GM18502 (cell line): ENCODE measurements around the gene C11orf42.

Experiments
- ATAC-seq: cut with Tn5 transposase; IDR thresholded peaks from one replicate; pipeline ENCODE4 v1.9.1; 2021; ENCODE audit warnings: mild to moderate bottlenecking; ENCODE audit not compliant: unreplicated experiment, poor library complexity

C11orf42 gene, protein sequence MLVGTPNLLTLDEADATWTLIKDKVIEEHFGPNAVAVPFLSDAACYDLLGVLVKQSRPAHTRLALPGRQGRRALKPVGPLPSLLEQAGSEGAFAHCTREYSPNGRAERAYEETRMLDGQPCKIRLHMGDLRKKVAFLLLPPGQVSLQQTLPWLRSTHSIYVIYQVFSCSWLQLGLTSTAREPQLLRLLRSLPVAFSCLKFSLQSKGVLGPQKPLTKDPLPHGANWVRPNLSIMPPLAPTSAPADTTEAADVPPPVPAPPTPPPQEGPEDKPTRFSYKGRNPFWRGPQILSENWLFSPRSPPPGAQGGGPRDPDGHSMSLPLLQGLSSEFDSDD

DNA sequence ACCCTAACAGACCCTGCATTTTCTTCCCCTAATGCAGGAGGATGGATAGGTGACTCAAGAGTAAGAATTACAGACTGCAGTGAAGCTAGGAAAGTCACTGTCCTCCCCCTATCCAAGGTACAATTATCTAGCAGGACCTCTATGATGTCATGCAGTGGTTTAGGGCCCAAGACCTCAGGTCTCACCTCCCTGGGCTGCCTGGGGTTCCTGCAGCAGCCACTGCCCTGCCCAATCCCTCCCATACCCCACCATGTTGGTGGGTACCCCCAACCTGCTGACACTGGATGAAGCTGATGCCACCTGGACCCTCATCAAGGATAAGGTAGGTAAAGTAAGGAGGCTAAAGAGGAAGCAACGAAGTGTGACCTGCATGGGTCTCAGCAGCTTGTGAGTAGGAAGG lies at the start of gene C11orf42:
C11orf42 (plus strand) TSS at position 192 of the 400 bp plus-strand sequence; CDS start at position 251, 59 bp downstream.
- ATAC-seq = no peak

DNA sequence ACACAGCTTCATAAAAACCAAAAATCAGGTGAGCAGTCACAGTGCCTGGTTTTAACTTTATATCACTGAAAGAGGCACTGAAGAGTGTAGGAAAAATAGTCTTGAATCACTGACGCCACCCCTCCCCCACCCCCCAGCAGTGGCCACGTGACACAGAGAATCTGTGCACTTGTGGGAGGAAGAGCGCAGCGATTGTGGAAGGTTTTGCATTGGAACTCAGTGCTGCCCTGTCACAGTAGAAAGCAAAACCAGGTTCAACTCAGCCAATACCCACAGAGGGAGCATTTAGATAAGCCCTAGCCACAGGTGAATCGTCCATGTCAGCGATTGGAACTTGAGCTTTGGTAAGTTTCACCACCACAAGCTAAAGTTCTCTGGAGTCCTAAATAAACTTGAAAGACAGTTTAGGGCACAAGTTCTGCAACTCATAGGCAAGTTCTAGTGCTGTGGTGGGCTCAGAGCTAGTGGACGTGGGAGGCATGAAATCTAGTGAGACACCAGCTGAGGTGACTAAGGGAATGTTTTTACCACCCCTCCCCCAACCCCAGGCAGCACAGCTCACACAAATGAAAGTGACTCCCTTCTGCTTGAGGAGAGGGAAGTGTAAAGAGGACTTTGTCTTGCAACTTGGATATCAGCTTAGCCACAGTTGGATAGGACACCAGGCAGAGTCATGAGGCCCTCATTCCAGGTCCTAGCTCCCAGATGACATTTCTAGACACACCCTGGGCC lies 48.6 kb upstream of the C11orf42 start:
- ATAC-seq = no peak

DNA sequence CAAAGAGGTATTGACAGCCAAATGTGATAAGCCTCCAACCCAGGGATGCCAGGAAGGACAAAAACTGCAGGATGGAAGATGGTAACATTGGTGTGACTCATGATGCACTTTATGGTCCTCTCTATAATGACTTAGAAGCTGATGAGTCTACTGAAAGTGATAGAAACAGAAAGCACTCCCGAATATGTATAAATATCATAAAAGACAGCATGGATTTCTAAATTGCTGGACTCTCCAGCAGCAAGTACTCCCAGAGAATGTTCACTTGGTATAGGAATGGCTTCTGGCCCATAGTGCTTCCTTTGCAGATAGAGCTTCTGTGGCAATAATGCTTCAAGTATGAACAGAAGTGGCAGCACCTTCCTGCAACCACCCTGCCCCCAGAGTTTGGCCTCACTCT lies 35.1 kb upstream of the C11orf42 start, which contains the start of gene OR52B2:
OR52B2 (minus strand) TSS at position 101 of the 400 bp plus-strand sequence; CDS start at position 101, 0 bp downstream.
- no peak for ATAC-seq

DNA sequence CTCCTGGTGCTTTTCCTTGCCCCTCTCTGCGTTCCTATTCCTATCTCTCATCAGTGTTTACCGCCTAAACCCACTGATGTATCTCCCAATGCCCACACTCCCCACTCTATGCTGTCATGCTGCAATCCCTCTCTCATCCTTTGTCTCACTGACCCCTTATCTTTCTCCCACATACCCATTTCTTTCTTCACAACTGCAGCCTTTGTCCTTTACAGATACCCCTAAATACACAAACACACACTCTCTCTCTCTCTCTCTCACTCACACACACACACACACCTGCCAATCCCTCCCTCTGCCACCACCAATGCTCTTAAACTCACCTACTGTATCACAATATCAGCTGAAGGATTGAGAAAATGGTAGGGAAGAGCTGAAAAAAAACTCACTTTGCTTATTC lies 29.9 kb upstream of the C11orf42 start:
- no peak for ATAC-seq

DNA sequence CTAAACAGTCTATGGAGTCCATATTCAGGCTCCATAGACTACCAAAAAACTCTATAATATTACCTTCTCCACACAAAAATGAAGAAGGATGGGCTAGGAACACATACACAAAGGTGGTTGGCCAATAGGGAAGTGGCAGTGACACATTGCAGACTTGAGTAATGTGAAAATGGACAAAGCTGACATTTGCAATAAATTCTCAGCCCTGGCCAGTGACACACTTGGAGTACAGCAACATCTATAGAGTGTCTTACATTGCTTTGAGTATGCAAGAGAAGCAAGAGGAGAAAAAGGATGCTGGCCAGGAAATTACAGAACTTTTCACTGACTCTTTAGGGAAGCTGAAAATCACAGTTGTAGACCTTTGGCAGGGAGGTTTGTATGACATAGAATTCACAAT lies 13.6 kb upstream of the C11orf42 start:
- ATAC-seq = no peak

DNA sequence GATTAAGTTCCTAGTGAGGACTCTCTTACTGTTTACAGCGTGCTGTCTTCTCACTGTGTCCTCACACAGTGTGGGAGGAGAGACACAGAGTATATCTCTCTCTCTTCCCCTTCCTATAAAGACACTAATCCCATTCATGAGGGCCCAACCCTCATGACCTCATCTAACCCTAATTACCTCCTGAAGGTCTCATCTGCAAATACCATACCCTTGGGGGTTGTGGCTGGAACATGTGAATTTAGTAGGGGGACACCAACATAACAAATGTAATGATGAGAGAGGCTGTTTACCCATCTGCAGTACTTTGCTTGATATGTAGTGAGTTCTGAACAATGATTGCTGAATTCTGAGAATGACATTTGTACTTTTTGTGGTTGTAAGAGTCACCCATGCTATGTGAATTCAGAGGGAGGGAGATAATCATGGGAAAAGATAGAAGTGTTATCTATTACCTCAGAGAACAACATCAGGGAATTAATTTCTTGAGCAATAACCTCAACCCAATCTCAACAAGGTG lies 11.2 kb upstream of the C11orf42 start:
- no peak for ATAC-seq

DNA sequence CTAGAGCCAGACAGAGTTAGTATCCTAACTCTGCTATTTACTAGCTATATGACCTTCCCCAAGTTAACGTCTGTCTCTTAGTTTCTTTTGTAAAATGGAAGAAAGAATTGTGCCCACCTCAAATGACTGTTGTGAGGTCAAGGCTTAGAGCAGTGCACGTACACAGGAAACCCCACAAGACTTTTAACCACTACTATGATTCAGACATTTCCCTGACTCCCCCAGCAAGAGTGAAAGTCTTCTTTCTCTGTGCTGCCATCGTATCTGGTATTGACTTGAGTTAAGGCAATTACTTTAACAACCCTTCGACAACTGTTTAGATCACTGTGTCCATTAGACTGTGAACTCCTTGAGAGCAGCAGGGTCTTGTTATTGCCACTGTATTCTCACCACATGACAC lies 9.0 kb upstream of the C11orf42 start:
- peak; percentile 43 for ATAC-seq

DNA sequence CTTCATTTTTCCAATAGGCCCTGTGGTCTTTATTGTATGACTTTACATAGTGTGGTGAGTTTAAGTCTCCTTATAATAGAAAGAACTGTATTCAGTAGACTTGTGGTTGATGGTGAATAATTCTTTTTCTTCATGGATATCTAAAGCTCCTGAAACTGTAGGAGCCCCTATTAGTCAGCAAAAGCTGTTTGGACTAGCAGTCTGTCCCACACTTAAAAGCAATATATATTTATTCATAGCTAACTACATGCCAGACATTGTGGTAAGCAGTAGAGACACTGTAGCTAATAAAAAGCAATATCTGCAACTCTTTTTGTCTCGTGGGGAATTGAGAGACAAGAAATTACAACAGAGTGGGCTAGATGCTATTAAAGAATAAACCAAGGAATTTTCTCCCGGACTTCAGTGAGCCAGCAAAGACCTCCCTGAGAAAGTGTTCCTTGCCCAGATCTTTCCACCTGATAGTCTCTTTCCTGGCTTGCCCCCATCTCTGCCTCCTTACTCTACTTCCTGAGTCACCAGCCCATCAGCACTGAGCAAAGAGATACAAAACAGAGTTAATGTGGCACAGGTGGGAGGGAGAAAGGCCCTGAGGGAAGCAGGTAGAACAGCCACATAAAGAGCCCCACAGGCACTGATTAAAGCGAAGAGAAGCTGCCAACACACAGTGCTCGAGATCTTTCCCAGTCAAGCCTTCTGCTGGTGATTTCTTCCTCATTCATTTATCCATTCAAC lies 7.7 kb upstream of the C11orf42 start:
- ATAC-seq = no peak

DNA sequence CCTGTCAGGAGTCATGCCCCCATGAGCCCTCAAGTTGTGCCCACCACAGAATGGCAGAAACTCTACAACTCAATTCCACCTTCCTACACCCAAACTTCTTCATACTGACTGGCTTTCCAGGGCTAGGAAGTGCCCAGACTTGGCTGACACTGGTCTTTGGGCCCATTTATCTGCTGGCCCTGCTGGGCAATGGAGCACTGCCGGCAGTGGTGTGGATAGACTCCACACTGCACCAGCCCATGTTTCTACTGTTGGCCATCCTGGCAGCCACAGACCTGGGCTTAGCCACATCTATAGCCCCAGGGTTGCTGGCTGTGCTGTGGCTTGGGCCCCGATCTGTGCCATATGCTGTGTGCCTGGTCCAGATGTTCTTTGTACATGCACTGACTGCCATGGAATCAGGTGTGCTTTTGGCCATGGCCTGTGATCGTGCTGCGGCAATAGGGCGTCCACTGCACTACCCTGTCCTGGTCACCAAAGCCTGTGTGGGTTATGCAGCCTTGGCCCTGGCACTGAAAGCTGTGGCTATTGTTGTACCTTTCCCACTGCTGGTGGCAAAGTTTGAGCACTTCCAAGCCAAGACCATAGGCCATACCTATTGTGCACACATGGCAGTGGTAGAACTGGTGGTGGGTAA lies 6.1 kb upstream of the C11orf42 start, which contains the start of gene OR52W1:
OR52W1 (plus strand) TSS at position 51 of the 637 bp plus-strand sequence; CDS start at position 51, 0 bp downstream.
- no peak for ATAC-seq

DNA sequence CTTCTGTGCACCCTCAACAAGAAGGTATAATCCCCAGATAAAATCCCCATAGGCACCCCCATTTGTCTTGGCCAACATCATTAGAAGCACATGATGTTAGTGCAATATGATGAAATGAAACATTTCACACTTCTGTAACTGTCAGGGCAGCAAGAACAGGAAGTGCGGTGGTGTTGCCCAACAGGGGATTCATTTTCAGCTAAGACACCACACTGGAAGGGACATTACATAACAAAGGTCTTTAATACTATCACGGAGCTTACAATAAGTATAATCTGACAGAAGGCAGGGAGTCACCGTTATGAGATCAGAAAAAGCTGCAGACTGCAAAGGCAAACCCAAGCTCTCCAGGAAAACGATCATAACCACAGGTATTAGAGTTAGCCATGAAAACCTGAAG lies 4.4 kb upstream of the C11orf42 start:
- no peak for ATAC-seq

DNA sequence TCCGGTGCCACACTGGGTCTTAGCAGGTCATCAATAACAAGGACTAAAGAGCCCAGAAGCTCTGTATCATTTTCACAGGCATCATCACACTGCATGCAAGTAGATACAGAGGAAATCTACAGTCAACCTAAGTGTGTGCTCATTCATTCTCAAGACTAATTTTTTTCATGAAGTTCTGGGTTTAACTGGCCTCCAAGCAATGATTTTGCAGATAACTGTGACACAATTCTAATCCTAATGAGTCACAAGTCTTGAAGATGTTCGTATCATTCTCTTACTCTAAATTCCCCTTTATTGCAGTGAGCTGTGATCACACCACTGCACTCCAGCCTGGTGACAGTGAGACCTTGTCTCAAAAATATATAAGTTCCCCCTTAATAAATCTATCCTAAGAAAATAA lies 3.9 kb upstream of the C11orf42 start:
- no peak for ATAC-seq

DNA sequence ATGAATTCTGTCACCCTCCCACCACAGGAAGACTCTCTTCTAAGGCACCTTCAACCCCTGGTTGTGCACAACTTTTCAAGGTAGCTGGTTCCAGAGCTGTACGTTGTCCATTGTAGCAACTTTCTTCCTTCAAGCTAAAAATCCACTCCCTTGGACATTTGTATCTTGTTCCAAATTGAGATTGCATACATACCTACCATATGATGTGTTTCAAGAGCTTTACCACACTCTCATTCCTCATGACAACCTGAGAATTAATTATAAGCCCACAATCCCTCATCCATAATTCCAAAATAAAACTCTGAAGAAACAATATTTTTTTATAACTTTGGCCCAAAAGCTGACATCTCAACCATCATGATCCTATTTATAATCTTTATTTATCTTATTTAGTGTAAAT lies 3.3 kb upstream of the C11orf42 start:
- no peak for ATAC-seq

DNA sequence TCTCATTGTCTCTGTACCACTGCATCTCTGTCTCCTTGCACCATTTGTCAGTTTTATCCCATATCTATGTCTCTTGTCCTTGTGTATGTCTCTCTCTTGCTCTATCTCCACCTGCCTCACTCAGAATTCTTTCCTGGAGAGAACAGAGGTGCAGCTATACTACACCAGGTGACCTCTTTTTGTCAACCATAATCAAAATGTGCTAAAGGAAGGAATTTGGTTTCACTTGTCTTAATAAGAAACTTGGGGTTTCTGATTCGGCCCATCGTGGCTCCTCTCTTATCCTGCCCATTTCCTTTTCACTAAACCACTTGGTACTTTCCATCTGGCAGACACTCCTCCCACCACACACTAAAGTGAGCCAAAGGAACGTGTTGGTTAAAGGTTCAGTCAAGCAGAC lies 2.0 kb upstream of the C11orf42 start:
- peak; percentile 80 for ATAC-seq

DNA sequence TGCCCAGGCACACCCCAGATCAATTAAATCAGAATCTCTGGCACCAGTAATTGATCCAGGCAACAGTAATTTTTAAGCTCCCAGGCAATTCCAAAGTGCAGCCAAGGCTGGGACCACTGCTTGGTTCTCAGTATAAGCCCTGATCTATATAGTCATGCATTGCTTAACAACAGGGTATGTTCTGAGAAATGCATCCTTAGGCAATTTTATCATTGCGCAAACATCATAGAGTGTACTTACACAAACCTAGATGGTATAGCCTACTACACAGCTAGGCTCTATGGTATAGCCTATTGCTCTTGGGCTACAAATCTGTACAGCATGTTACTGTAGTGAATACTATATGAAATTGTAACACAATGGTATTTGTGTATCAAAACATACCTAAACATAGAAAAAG lies 651 bp upstream of the C11orf42 start:
- no peak for ATAC-seq

DNA sequence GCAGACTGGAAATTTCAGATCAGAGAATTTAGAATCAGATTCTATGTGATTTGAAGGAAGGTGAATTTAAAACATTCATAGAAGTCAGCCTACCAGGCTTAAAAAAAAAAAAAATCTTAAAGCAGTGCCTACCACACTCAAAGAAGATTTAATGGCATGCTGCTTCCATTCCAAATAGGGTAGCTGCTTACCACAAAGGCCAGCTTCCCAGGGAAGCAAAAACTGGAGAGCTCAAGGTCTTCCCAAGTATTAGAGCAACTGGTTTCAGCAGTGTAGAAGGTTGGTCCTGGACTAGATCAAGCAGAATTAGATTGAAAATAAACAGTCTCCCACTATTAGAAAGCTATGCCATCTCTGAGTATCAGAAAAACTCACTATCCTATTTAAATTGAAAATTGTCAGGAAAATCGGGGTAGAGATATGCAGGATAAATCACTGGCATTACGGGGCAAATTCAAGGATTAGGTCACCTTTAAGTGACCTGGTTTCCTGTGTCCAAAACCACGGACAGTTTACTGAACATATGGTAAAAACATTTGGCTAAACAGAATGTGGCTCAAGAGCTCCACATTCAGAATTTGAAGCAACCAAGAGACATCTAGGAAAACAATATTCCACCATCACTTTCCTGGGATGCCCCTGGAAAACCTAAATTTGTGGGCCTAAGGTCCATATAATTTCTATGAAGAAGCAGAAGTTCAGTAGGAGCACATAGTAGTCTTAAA lies 1.3 kb downstream of the C11orf42 start:
- ATAC-seq = no peak

DNA sequence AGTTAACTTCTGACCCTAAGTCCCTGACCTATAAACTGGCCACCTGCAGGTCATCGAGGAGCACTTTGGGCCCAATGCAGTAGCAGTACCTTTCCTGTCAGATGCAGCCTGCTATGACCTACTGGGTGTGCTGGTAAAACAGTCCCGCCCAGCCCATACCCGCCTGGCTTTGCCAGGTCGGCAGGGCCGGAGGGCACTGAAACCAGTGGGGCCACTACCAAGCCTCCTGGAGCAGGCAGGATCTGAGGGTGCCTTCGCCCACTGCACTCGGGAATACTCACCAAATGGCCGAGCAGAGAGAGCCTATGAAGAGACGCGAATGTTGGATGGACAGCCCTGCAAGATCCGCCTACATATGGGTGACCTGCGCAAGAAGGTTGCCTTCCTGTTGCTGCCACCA lies 4.4 kb downstream of the C11orf42 start:
- ATAC-seq = no peak

DNA sequence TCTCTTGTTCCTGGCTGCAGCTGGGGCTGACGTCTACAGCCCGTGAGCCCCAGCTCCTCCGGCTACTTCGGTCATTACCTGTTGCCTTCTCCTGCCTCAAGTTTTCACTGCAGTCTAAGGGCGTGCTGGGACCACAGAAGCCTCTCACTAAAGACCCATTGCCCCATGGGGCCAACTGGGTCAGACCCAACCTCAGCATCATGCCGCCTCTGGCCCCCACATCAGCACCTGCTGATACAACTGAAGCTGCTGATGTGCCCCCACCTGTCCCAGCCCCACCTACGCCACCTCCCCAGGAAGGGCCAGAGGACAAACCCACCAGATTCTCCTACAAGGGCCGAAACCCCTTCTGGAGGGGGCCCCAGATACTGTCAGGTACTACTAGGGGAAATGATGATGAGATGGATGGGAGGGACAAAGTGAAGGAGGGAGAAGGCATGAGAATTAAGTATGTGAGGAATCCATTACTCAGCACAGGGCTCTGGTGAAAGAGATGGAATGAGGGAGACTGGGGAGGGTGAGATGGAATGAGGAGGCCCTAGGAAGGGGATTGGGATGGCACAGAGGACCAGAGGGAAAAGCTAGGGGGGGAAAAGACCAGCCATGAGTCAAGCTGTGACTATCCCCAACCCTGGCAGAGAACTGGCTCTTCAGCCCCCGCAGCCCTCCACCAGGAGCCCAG lies 5.1 kb downstream of the C11orf42 start:
- no peak for ATAC-seq

DNA sequence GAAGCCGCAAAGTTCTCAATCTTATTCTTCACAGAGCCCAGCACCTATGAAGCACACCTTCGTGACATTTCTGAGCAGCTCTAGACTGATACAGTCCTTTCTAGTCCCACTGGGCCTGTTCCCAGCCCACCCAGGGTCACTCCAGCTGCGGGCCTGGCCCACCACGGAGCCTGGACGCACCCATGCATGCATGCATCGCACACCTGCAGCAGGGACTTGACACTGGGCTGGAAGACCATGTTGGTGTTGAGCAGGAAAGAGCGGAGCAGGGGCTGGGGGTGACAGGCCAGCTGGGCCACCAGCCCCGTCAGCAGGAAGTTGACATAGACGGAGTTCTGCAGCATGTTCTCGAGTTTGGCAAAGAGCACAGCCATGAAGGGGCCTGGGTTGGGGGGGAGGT lies 9.2 kb downstream of the C11orf42 start:
- ATAC-seq = no peak

DNA sequence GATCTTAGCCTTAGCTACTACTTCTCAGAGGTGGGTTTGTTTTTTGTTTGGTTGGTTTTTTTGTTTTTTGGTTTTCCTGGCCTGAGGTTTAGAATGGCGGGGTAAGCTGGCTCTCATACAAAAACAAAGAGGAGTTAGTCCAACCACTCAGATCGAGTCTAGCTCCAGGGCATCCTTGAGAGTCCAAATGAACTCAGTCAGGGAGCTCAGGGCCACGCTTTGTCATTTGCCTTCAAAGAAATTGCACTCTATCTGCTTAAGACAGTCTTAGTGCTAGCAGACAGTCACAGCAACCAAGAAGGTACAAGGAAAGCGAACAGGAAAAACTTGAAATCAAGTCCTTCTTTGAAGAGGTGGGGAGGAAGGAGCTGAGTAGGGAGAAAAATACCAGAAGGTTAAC lies 11.1 kb downstream of the C11orf42 start:
- no peak for ATAC-seq
